Heart left ventricle (tissue), 16 donors: ENCODE data around the gene DPY30. TPM values are rescaled to one million over a fixed set of nuclear protein-coding genes. Genes with fewer than 3 reads are reported as not detected.
A peak's percentile ranks its signal among the peaks of the same experiment; 100 is the strongest.

Experiments
- ATAC-seq, 4 donors: fragments of 200-7000 bp; cut with Tn5 transposase; one replicate each; pipeline ENCODE4 v1.9.1; 2020 to 2022; ENCODE audit warnings: moderate library complexity in 4 of 4, mild to moderate bottlenecking in 3 of 4, moderate number of reproducible peaks in 1 of 4
- DNase-seq, 5 donors: peaks; one replicate each; pipeline ENCODE4 v3.0.0-alpha.2; 2020
- H3K27ac ChIP-seq, 12 donors: fragments of 200-600 bp; sonication (generic) in 4 of 12; one replicate each; pipeline versions ENCODE4 v1.5.0 to v1.8.0; 2016 to 2022; ENCODE audit warnings: mild to moderate bottlenecking in 2 of 12
- H3K27me3 ChIP-seq, 9 donors: fragments of 200-600 bp; sonication (generic) in 2 of 9; one replicate each; pipeline versions ENCODE4 v1.5.1 to v1.8.0; 2016 to 2022; ENCODE audit warnings: mild to moderate bottlenecking in 3 of 9
- H3K36me3 ChIP-seq, 9 donors: fragments of 200-600 bp; sonication (generic) in 2 of 9; one replicate each; pipeline versions ENCODE4 v1.5.0 to v1.8.0; 2018 to 2022; ENCODE audit warnings: mild to moderate bottlenecking in 2 of 9
- H3K4me1 ChIP-seq, 12 donors: fragments of 200-600 bp; sonication (generic) in 4 of 12; one replicate each; pipeline versions ENCODE4 v1.5.0 to v1.8.0; 2016 to 2022; ENCODE audit warnings: mild to moderate bottlenecking in 3 of 12
- H3K4me3 ChIP-seq, 12 donors: fragments of 200-600 bp; sonication (generic) in 4 of 12; one replicate each; pipeline versions ENCODE4 v1.5.0 to v1.8.0; 2017 to 2022; ENCODE audit warnings: mild to moderate bottlenecking in 9 of 12, moderate library complexity in 4 of 12
- H3K9me3 ChIP-seq, 12 donors: fragments of 200-600 bp; sonication (generic) in 4 of 12; one replicate each; pipeline versions ENCODE4 v1.5.0 to v1.8.0; 2016 to 2022; ENCODE audit warnings: mild to moderate bottlenecking in 1 of 12
- POLR2A ChIP-seq, 2 donors: fragments of 450-650 bp; IDR thresholded peaks; one replicate each; pipeline ENCODE4 v1.6.1; 2017; ENCODE audit warnings: antibody characterized with exemption in 2 of 2, mild to moderate bottlenecking in 2 of 2, moderate library complexity in 2 of 2
- WGBS, 4 donors: extraction: QIAGEN DNeasy Blood & Tissue Kit in 2 of 4; methylation state at CpG; one replicate each; pipeline versions ENCODE4 v1.1.5 to v1.1.7; 2013 to 2018; 5-methylcytosine and 5-hydroxymethylcytosine counted together
- intact Hi-C, 10 donors: fragments of 100-400 bp; cut with DNase I; formaldehyde crosslinking; loops; one replicate each; pipeline versions ENCODE4 v1.11.1 to v1.14.2; 2022
- long read RNA-seq, 3 donors: library from polyadenylated mRNA; unstranded; transcript quantifications; one replicate each; pipeline ENCODE4 v2.0.0, GENCODE V29; 2020 to 2021
- polyA plus RNA-seq, 2 donors: library from polyadenylated mRNA; stranded (reverse); fragments of 200-250 nt; gene quantifications; one replicate each; pipeline ENCODE4 v1.2.3, GENCODE V29; 2013
- total RNA-seq, 9 donors: library from RNA; depleted of rRNA in 2 of 9; stranded (reverse); fragments of >200 nt in 2 of 9; fragmentation: NEBNext Ultra II Directional in 3 of 9; extraction: Animal tissue kit (Norgen Biotek cat#: 25700) in 3 of 9; gene quantifications; one replicate each; pipeline versions ENCODE4 v1.1.0 to v1.2.4, GENCODE V29; 2016 to 2023
- TF ChIP-seq, protein P1 (sequence below), 12 donors: fragments of 200-600 bp; sonication (generic) in 4 of 12; IDR thresholded peaks; one replicate each; pipeline versions ENCODE4 v1.5.0 to v1.8.0; 2018 to 2022; ENCODE audit warnings: antibody characterized with exemption in 12 of 12, mild to moderate bottlenecking in 5 of 12
- donor health status: ischemic (EF 13 %, LVEDD 7.1; RV severe dilation, severe dysfunction).
- donor health status: healthy with polysubstance abuse.
- donor health status: DM: no; HTN: yes; CAD: no.
- donor health status: DM: no; HTN: no; CAD: no.
- donor health status: ischemic (EF 25% LVEDD 6.9; RV normal size, moderate dysfunction).
- donor health status: ischemic (EF 25% LVEDD 5.7; RV mildly dilated, moderate dysfunction).
- donor health status: healthy.
- donor health status: DM: yes; HTN: yes; CAD: no.
- donor health status: ischemic (EF 35%, LVEDD 5.7; RV mildly dilated, moderate dysfunction).
- donor health status: nonischemic (EF 11% LVEDD 7.7; RV severe dilation, severe dysfunction).
- donor health status: DM: yes; HTN: yes; CAD: no.
- donor health status: PGD.
- donor health status: ischemic (EF 29% LVEDD 5.4; RV normal size, mild dysfunction).
- donor health status: nonischemic (EF 23%, LVEDD 6.1; RV moderate dilation, normal function).

Gene DPY30
- total RNA-seq: 10 to 100 TPM; 36.8 to 52.8 (median 41.6) TPM
- 10 to 100 TPM; 64.3 to 86.5 TPM for polyA plus RNA-seq
- long read RNA-seq, donor 1, transcript DPY30-202 (5 exons, 708 nt): major isoform, 12 of 20 reads
- long read RNA-seq, donor 1, partial matches to known transcripts: 4 of 20 reads
- long read RNA-seq, donor 1, other reads (novel, unspliced or antisense): 2 of 20 reads
- long read RNA-seq, donor 2, transcript DPY30-202 (5 exons, 708 nt): major isoform, 7 of 17 reads
- long read RNA-seq, donor 2, partial matches to known transcripts: 7 of 17 reads
- long read RNA-seq, donor 2, other reads (novel, unspliced or antisense): 3 of 17 reads
- long read RNA-seq, donor 3, partial matches to known transcripts: 7 of 9 reads
- long read RNA-seq, donor 3, other reads (novel, unspliced or antisense): 1 of 9 reads

- Histone ChIP-seq H3K4me3 (peak within 1 kb of the TSS; percentile 65 to 98 (median 79)), H3K9me3 (no peaks in the 10 kb centered on the region), H3K36me3 (peaks cover 0 to 23% (median 6%) of the 10 kb centered on the region in 9 donors), H3K4me1 (peaks cover 0 to 15% (median 9%) of the 10 kb centered on the region in 12 donors), H3K27ac (peak within 1 kb of the TSS; percentile 13 to 90 (median 82)), H3K27me3 (no peaks in the 10 kb centered on the region)
- intact Hi-C loops: loop anchor here in 6 of 10 donors (1.0 to 10.0 kb wide), 4 partner anchors 23 to 126 kb away; partner anchors contain the start of genes SPAST (in 5 of the 6) and SLC30A6 (in 2 of the 6)
- 0 to 3% (median 0%) methylated on average over 11 to 43 of the region's 43 CpGs for WGBS, 4 donors
- ATAC-seq: peak; percentile 97 to 99 (median 98)
- TF ChIP-seq, protein P1, sequence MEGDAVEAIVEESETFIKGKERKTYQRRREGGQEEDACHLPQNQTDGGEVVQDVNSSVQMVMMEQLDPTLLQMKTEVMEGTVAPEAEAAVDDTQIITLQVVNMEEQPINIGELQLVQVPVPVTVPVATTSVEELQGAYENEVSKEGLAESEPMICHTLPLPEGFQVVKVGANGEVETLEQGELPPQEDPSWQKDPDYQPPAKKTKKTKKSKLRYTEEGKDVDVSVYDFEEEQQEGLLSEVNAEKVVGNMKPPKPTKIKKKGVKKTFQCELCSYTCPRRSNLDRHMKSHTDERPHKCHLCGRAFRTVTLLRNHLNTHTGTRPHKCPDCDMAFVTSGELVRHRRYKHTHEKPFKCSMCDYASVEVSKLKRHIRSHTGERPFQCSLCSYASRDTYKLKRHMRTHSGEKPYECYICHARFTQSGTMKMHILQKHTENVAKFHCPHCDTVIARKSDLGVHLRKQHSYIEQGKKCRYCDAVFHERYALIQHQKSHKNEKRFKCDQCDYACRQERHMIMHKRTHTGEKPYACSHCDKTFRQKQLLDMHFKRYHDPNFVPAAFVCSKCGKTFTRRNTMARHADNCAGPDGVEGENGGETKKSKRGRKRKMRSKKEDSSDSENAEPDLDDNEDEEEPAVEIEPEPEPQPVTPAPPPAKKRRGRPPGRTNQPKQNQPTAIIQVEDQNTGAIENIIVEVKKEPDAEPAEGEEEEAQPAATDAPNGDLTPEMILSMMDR (IDR thresholded peaks at IDR 0.05): peak in 3 of 12 donors; percentile 6 to 21 (median 15)
- TF ChIP-seq POLR2A (IDR thresholded peaks at IDR 0.05): peak in 1 of 2 donors; percentile 89
- peak; percentile 90 to 96 (median 95) for DNase-seq
Measured at GRCh38 chr2:32039447-32040219, at the start of gene DPY30. Gene DPY30, minus strand, starts transcription at chr2:32039805. Its CDS starts 349 bp downstream, at chr2:32039456.

DNA sequence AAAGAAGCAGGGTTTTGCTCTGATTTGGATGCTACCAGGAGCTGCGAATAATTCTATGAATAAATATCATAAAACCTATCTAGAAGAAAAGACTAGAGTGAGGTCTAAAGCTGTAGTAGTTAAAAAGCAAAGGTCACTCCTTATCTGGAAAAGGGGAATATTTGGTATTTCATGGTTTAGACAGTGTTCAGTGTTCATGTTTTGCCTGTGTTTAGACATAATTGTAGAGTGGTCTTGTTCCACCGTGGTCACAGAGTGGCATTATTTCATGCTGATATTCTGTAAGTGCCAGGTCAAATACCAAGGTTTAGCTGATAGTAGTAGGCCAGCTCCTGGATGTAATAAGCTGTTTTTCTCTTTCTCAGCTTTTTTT, 34.5 kb upstream of the DPY30 start:
- 82 to 96% (median 85%) methylated on average over 2 of the region's 2 CpGs for WGBS, 4 donors
- Histone ChIP-seq H3K27ac (no peak overlapping the region), H3K4me1 (peaks cover 0 to 7% (median 0%) of the 10 kb centered on the region in 12 donors), H3K9me3 (no peaks in the 10 kb centered on the region), H3K36me3 (peaks cover 0 to 22% (median 0%) of the 10 kb centered on the region in 9 donors), H3K27me3 (no peaks in the 10 kb centered on the region), H3K4me3 (no peak overlapping the region)
- intact Hi-C loops: no loop called here
- TF ChIP-seq, protein P1 (IDR thresholded peaks at IDR 0.05): no peak
- TF ChIP-seq POLR2A (IDR thresholded peaks at IDR 0.05): no peak
- ATAC-seq: no peak
- DNase-seq: no peak

DNA sequence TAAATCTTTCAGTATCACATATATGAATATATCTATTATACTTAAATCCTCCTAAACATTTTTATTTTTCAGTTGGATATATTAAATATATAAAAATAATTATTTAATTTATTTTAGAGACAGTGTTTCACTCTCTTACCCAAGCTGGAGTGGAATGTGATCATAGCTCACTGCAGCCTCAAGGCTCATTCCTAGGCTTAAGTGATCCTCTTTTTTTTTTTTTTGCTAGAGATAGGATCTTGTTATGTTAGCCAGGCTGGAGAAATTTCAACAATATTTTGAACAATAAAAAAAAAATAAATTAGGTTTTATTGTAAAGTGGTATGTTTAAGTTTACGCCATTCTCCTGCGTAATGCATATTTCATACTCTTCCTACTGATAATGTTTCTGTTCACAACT, 27.9 kb upstream of the DPY30 start:
- peaks cover 0 to 26% (median 4%) of the 10 kb centered on the region in 9 donors for H3K36me3 ChIP-seq
- ATAC-seq (no peak), DNase-seq (no peak)
- H3K27me3 ChIP-seq: no peaks in the 10 kb centered on the region
- TF ChIP-seq, protein P1 (IDR thresholded peaks at IDR 0.05): no peak
- intact Hi-C loops: loop anchor here in 1 of 10 donors (10.0 kb wide), 1 partner anchor 53 kb away; the partner anchor contains the start of gene MEMO1
- peaks cover 0 to 37% (median 13%) of the 10 kb centered on the region in 12 donors for H3K4me1 ChIP-seq
- no peaks in the 10 kb centered on the region for H3K9me3 ChIP-seq
- no peak overlapping the region for H3K27ac ChIP-seq
- WGBS, 4 donors: 93 to 99% (median 98%) methylated on average over 2 of the region's 2 CpGs
- H3K4me3 ChIP-seq: no peak overlapping the region
